Activated naive CD4-positive, alpha-beta T cell treated with anti-CD3 and anti-CD28 coated beads, Interleukin-2, amount 50 U/mL, for 16 hours (primary cell): ENCODE data around the gene ERG.

ENCODE experiments used
- DNase-seq: peaks from one replicate; pipeline ENCODE4 v3.0.0-alpha.2; 2020

The ERG gene

GRCh38 chr21:38496224-38496623 is 2.1 kb downstream of the ERG start:
- no peak for DNase-seq

DNA sequence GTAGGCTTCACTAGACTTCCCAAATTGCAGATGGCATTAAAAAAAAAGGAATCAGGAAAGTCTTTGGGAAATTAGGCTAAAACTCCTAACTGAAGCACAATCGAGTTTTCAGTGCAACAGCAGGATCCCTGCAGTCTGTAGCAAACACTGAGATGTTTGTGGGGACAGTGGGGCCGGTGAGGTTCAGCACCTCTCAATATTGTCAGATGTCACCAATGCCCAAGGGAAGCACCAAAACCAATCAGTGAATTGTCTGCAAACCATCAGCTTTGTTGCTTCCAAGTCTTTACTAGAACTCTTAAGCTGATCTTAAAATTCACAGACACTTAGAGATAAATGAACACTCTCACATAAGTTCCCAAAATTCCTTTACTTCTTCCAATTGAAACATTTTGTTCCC is 2.6 kb downstream of the ERG start:
- no peak for DNase-seq

DNA sequence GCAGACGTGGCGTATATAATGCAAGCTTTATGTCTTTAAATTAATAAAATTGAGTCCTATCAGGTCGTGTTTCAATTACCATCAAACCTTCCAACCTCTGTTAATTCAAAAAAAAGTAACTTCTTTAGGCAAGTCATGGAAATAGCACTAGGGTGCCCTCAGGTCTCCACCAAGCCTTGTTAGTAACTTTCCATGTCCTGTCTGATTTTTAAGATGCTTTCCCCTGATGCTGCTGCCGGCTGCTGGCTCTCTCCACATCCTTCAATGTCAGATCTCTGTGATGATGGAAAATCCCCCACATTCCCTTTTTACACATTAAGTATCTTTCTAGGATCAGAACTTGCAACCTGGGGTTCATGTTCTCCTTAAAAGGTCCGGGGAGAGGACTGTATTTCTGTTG is 3.0 kb downstream of the ERG start:
- no peak for DNase-seq

DNA sequence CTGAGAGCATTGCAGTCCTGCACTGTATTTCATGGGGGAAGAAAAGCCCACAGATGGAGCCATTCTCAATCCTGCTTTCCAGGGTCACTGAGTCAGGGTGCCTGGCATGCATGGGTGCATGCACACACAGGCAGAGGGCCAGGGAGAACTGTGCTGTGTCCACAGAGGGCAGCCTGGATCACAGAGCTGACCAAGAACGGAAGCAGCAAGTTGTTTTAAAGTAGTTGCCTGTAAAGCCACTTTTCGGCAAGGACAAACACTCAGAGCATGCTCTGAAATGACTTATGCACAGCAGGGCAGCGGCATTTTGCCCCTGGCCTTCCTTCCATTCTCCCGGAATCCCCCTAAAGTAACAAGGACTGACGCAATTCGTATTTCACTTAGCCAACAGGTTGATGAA is 3.6 kb downstream of the ERG start:
- DNase-seq, result no peak

- no peak for DNase-seq
These were observed 4.0 kb downstream of the ERG start for GRCh38 chr21:38494251-38494642.

GRCh38 chr21:38493549-38494250 is 4.6 kb downstream of the ERG start:
- no peak for DNase-seq

DNA sequence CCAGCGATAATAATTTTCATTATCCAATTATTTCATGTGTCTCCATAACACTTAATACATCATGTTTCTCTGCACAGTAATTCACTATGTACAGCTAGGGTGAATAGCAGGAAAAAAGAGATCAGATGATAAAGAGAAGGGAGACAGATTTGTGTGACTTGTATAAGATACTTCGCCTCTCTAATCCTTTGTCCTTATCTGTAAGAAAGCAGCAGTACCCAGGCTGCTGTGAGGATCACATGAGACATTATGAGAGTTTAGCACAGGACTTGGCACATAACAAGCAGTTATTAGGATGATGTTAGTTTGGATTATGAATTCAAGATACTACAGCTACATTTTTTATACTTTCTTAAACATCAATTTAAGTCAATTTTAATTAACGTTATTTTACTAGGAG is 6.3 kb downstream of the ERG start:
- DNase-seq, result no peak

DNA sequence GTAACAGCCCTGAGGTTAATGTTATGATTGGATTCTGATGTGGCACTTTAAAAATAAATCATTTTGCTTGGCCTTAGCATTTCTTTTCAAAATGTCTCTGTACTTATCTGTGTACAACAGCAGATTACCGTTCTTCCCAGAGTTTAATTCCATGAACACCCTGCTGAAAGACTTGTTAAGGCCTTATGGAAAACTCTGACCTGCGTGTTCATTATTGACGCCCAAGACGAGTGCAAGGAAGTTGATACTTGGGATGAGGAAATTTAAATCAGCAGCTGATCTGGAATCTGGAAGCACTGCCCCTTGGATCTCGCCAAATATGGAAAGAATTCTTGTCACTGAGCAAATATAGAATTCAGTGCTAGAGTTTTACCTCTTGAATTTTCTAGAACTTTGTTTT is 6.7 kb downstream of the ERG start:
- no peak for DNase-seq

DNA sequence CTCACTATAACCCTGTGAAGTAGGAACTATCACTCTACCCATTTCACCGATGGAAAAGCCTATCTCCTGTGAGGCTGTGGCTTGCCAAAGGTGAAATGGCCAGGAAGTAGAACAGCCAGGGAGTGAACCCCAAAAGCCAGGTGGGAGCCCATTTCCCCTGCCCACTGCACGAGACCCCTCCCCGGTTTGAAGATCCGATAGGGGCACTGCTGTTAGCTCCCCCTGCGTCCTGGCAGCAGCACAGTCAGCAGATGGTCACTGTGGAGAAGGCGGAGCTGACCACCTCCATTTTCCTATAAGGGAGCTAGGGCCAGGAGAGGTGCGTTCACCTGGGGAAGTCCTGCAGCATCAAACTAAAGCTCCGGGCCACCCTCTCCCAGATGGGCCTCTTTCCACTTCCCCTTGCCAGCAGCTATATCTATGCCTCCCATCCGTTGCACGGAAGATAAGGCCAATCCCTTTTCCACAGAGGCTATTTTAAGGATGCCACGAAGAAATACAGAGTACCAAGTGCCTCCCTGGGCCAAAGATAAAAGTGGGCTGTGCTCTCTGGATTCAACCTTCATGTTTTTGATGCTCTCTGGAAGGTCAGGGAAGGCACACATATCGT is 7.8 kb downstream of the ERG start:
- DNase-seq, result no peak

DNA sequence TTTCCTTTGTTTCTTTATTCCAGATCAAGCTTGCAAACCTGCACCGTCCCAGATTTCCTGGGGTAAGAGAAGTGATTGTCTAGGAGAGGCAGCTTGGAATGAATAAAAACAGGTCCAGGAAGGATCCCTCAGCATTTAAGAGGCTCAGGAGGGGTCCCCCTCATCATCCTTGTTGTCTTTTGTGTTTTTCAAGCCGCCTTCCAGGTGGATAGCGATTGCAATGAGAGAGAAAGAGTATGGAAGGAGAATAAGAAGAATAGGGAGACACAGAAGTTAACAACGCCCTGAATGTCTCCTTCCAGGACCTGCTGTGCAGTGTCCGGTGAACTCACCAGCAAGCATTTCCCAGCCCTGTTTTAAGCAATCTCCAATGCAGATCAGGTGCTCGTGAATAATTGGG is 8.5 kb downstream of the ERG start:
- no peak for DNase-seq

DNA sequence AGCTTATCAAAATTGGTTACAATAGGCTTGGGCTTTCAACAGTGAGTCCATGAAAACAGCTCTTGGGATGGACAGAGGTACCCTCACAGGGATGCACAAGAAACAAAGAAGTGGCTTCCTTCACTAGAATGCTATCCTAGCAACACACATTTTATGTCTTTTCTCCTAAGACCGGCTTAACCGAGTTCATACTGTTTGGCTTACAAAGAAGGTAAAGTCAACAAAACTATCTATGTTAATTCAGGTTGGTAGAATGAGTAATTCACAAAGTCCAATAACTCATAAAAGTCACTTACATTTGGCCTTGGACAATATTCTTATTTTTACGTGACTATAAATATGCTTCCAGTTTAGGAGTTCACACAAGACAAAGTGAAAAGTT is 9.0 kb downstream of the ERG start:
- no peak for DNase-seq

DNA sequence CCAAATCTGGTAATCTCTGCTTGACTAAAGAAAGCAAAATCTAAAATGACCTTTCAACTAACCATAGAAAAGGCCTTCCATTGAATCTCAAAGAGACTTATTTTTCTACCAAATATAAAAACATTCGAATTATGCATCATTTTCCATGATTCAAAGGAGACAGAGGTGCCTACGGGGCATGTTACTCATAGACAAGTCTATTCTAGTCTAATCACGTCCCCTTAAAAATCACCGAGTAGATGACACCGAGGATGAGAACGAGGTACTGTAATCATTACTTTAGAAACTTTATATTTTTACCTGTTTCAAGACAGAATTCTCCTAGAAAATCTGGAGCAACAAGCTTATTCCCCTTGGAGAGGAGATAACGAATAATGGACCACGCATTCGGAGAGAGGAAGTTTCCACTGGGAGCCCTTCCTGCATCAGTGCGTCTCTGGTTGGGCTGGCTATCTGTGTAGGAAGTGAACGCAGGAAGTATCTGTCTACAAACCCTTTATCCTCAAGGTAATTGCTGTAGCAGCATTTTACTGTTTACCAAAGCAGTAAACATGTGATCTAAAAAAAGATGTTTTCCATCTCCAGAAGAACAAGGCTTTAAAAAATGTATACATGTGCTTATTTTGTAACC is 9.5 kb downstream of the ERG start:
- DNase-seq, result no peak

- no peak for DNase-seq
These were observed 10.2 kb downstream of the ERG start for GRCh38 chr21:38487901-38488639.

- no peak for DNase-seq
These were observed 11.6 kb downstream of the ERG start for GRCh38 chr21:38486706-38487105.

- DNase-seq, result no peak
These were observed 12.1 kb downstream of the ERG start for GRCh38 chr21:38486221-38486620.

DNA sequence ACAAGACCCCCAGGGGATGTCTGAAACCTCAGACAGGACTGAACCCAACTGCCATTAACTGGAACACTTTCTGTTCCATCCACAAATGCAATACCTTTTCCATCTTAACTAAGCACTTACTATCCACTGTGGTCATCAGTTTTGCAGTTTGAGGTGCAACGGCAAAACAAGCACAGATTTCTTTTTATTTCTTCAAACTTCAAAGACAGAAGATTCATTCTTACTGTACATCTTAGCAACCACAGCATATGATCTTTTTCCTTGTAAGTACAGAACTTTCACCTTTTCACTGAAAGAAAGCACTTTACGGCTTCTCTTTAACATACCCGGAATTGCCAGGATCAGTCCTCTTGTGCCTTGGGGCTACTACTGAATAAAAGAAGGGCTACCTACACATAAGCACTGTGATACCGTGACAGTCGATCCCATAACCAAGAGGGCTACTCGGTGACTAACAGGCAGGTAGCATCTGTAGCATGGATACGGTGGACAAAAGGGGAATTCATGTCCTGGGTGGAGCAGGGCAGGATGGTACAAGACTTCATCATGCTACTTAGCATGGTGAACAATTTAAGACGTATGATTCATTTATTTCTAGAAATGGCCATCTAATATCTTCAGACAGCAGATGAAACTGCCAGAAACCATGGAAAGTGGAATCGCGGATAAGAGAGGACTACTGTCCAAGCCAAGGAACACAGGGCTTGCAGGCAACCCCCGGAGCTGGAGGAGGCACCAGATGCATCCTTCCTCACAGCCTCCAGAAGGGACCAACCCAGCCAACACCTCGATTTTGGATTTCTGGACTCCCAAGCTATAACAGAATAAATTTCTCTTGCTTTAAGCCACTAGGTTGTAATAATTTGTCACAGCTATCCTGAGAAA is 18.4 kb downstream of the ERG start:
- DNase-seq, result no peak

- DNase-seq, result no peak
These were observed 19.5 kb downstream of the ERG start for GRCh38 chr21:38478782-38479181.

DNA sequence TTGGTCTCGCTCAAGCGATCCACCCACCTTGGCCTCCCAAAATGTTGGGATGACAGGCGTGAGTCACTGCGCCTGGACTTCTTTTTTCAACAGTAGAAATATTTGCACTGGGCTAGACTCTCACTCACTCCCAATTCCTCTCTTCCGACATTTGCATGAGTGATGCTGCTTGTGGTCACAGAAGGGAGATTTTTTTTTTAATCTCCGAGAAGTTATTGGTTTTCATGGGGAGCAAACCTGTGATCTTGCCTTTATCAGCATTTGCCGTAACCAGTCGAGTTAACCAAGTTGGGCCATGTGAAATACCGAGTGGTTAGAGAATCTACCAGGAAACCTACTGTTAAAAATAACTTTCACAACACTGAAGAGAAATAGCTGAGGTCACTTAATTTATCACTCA is 21.1 kb downstream of the ERG start:
- no peak for DNase-seq

DNA sequence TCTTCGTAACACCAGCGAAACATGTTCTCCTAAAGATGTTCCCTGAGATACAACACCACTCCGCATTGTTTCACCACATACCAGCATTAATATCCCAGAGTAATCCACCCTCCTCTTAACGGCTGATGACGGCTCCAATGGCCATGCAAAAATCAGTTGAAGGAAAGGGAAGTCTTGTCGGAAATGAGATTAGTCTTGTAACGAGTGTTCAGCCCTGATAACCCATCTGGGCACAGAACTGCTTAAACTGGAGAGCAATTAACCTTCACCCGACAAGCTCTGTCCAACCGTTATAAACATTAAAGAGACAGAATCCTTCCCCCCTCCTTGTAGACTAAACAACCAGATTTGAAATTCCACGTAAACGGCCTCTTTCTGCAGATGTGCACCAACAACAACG is 21.9 kb downstream of the ERG start:
- DNase-seq, result no peak

- DNase-seq, result no peak
These were observed 22.8 kb downstream of the ERG start for GRCh38 chr21:38475519-38475918.

DNA sequence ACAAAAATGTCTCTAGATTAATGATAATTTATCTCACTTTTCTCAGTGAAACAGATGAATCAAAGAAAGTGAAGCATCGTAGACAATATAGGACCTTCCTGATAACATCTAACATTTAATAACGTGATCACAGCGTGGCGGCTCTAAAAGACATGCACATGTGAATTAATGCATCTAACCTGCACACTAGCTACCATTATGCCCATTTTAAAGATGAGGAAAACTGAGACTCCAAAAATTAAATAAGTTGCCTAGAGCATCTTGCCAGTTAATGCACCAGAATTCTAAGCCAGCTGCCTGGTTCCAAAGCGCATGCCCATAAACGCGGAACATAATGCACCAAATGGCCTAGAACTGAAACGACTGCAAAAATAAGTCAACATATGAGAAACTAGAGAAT is 23.5 kb downstream of the ERG start:
- no peak for DNase-seq

DNA sequence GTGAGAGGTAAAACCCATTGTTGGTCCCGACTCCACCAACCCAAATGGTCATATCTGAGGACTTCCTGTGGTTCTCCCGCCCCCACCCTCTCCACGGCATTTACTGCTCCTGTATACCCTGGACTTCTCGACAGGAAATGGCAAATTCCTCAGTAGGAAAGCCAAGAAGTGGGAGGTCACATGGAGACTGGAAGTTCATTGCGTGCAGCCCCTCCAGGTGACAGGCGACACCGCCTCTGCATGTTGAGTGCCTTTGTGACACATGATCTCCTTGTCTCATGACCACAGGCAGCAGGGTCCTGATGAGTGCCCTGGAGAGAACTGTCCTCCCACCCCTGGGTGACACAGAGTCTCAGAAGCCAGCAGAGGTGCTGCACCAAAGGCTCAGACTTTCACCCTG is 24.2 kb downstream of the ERG start:
- DNase-seq, result no peak
